Hematopoietic multipotent progenitor cell treated with erythropoietin and hydrocortisone succinate and interleukin-3 and kit ligand, for 8 days (in vitro differentiated cells): ENCODE results near the gene MAPK8IP1.
"Not testable (repeated sequence)": the region's sequence is repeated elsewhere in the genome, so short reads cannot be mapped to it uniquely, and the experiment has no call there.

Experiments used
- DNase-seq: peaks from one replicate; pipeline ENCODE4 v3.0.0-alpha.2; 2015

The MAPK8IP1 gene

DNA sequence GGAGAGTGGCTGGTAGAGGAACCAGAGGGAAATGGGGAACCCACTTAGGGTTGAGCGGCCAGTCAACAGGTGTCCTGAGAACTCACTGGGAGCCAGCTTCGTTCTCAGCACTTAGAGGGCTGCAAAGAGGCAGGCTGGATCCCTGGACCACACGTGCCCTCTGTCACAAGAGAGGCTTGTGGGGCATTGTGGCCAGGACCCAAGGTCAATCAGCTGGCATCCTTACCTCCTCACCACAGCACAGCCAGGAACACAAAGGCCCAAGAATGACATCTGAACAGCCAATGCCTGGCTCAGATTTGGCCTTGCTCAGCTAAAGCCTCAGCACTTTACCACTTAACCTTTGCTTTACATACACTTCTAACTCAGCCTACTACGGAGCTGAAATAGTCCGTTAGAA is 7.4 kb downstream of the MAPK8IP1 start:
- no peak for DNase-seq

GRCh38 chr11:45894555-45895247 is 9.2 kb downstream of the MAPK8IP1 start:
- no peak for DNase-seq

DNA sequence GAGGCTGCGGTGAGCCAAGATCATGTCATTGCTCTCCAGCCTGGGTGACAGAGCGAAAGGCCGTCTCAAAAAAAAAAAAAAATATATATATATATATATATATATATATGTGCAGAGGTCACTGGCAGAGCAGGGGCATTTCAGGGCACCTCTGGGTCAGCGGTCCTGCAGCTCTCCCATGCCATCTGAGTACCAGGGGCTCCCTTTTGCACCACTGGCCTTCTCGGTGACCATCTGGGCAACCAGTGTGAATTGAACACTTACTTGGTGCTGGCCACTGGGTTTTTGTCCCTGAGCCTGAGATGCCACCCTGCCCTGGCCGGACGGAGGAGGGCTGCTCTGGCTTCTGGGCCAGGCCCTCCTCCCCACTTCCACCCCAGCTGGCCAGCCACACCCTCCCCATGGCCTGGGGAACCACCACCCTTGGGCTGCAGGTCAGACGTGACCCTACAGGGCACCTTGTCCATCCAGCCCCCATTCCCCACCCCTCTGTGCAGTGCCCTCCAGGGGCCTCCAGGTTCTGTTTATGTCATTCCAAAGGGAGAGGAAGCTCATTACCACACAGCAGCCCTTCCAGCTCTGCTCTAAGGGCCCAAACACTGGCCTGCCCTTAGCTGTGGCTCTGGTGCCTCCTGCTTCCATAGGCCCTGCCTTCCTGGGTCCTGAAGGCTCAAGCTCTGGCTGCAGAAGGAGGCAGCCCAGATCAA is 10.3 kb downstream of the MAPK8IP1 start:
- no peak for DNase-seq

GRCh38 chr11:45896422-45896984 is 11.1 kb downstream of the MAPK8IP1 start:
- DNase-seq = no peak

DNA sequence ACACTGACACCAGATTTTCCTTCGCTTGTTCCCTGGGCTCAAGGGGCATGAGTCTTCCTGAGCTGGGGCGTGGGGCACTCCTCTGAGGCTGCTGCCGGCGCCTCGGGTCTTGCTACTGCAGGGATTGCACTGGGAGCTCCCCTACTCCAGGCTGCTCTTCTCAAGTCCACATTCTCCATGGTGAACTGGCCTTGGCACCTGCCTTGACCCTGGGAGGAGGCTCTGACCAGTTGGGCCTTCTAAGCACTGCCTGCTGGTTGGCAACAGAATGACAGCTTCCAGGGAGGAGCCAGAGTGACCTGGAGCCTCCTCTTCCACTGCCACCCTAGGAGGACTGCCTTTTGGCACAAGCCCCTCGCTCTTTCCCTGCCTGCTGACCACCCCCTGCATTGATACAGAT is 12.1 kb downstream of the MAPK8IP1 start:
- no peak for DNase-seq

- no peak for DNase-seq
Observed at GRCh38 chr11:45899086-45899447, 13.6 kb downstream of the MAPK8IP1 start.

GRCh38 chr11:45899448-45900174 is 14.2 kb downstream of the MAPK8IP1 start:
- DNase-seq = peak; percentile 53

DNA sequence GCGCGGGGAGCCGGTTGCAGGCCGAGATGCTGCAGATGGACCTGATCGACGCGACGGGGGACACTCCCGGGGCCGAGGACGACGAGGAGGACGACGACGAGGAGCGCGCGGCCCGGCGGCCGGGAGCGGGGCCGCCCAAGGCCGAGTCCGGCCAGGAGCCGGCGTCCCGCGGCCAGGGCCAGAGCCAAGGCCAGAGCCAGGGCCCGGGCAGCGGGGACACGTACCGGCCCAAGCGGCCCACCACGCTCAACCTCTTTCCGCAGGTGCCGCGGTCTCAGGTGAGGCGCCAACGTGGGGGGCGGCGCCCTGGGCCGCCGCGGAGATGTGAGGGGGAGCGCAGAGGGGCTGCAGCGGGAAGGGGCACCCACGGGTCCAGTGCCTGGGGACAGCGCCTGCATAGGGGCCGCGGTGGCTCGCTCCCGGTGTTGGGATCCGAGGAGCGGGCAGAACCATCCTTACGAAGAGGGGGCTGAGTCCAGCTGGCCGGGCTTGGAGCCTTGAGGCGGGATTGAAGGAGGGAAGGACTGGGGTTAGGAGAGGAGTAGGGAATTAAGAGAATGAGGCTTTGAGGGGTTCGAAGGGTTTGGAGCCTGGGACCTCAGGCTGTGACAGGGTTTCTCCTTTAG is 14.8 kb downstream of the MAPK8IP1 start:
- DNase-seq = not testable (repeated sequence)

- DNase-seq = no peak
Observed at GRCh38 chr11:45900916-45901617, 15.6 kb downstream of the MAPK8IP1 start.

GRCh38 chr11:45901626-45902025 is 16.2 kb downstream of the MAPK8IP1 start:
- DNase-seq = peak; percentile 67

DNA sequence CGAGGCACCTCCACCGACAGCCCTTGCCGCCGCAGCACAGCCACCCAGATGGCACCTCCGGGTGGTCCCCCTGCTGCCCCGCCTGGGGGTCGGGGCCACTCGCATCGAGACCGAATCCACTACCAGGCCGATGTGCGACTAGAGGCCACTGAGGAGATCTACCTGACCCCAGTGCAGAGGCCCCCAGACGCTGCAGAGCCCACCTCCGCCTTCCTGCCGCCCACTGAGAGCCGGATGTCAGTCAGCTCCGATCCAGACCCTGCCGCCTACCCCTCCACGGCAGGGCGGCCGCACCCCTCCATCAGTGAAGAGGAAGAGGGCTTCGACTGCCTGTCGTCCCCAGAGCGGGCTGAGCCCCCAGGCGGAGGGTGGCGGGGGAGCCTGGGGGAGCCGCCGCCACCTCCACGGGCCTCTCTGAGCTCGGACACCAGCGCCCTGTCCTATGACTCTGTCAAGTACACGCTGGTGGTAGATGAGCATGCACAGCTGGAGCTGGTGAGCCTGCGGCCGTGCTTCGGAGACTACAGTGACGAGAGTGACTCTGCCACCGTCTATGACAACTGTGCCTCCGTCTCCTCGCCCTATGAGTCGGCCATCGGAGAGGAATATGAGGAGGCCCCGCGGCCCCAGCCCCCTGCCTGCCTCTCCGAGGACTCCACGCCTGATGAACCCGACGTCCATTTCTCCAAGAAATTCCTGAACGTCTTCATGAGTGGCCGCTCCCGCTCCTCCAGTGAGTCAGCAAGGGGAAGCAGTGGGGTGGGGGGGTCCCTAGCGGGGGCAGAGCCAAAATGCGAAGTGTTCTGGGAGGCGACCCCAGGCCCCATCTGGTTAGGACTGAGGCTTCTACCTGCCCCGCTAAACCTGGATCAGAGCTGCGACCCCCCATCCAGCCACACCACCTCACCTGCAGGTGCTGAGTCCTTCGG is 17.3 kb downstream of the MAPK8IP1 start:
- DNase-seq = no peak

DNA sequence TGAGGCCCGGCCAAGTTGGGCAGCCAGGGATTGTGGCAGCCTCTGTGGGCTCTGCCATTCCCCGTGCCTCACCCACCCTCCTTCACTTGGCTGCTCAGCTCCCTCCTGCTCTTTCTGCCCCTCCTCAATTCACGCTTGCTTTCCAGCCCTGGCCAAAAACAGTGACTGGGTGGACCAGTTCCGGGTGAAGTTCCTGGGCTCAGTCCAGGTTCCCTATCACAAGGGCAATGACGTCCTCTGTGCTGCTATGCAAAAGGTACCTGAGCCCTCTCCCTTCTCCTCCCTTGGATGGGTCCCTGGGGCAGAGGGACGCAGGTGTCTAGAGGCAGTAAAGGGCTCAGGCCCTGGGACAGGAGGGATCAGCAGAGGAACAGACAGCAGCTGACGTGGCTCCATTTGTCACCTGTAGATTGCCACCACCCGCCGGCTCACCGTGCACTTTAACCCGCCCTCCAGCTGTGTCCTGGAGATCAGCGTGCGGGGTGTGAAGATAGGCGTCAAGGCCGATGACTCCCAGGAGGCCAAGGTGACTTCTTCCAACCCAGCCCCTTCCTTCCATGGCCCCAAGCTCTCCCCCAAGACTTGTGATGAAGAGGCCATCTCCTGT is 19.0 kb downstream of the MAPK8IP1 start:
- no peak for DNase-seq

DNA sequence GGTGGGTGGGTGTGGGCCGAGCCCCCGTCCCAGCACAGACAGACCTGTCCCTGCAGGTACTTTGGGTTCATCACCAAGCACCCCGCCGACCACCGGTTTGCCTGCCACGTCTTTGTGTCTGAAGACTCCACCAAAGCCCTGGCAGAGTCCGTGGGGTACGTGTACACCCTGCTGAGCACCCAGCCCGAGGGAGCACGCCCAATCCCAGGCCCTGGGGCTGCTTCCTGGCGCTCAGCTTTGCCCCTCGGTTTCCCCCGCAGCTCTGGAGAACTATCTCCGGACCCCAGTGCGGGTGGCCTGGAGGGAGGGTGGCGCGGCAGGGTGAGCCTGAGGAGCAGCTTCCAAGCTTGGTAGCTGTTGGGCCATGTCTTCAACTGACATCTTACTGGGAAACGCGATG is 19.6 kb downstream of the MAPK8IP1 start:
- no peak for DNase-seq

DNA sequence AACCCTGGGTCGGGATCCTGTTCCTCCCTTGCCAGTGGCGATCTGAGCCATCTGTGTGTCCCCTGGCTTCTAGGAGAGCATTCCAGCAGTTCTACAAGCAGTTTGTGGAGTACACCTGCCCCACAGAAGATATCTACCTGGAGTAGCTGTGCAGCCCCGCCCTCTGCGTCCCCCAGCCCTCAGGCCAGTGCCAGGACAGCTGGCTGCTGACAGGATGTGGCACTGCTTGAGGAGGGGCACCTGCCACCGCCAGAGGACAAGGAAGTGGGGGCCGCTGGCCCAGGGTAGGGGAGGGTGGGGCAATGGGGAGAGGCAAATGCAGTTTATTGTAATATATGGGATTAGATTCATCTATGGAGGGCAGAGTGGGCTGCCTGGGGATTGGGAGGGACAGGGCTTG is 20.1 kb downstream of the MAPK8IP1 start:
- not testable (repeated sequence) for DNase-seq

DNA sequence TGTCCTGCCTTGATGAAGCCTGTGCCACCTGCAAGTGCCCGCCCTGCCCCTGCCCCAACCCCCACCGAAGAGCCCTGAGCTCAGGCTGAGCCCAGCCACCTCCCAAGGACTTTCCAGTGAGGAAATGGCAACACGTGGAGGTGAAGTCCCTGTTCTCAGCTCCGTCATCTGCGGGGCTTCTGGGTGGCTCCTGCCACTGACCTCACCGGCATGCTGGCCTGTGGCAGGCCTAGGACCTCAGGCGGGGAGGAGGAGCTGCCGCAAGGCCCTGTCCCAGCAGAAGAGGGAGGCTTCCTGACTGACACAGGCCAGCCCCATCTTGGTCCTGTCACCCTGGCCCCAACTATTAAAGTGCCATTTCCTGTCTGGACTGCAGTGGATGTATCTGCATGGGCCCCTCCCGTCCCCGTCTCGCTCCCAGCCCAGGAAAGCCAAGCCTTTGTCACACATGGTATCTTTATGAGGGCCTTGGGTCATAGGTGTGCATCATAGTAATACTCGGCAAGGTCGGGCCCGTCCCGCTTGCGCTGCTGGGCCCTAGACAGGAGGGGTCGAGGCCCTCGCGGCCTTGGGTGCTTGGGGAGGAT is 20.7 kb downstream of the MAPK8IP1 start:
- DNase-seq = no peak

GRCh38 chr11:45906965-45907611 is 21.6 kb downstream of the MAPK8IP1 start, which contains the start of gene FREY1:
Gene FREY1, minus strand, starts transcription at chr11:45907271. Its CDS starts 26 bp downstream, at chr11:45907245.
- no peak for DNase-seq

DNA sequence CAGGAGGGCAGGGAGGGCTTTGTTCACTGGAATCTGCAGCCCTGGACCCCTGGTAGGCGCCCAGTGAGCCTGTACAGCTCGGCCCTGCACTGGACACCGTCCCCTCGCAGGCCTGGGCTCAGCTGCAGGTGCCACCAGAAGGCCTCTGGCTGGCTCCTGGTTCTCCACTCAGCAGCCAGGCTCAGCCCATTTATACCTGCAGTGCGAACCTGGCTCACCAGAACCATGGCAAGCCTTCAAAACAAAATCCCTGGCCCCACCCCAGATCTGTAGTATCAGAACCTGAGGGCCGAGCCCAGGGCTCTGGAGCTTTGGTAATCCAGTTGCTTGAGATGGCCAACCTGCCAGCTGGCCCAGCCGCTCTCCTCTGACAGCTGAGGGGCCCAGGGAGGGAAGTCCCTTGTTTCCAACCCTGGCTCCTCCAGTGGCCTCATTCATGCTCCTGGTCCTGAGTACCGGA is 22.5 kb downstream of the MAPK8IP1 start:
- DNase-seq = no peak

- DNase-seq = no peak
Observed at GRCh38 chr11:45909594-45910475, 24.4 kb downstream of the MAPK8IP1 start.

DNA sequence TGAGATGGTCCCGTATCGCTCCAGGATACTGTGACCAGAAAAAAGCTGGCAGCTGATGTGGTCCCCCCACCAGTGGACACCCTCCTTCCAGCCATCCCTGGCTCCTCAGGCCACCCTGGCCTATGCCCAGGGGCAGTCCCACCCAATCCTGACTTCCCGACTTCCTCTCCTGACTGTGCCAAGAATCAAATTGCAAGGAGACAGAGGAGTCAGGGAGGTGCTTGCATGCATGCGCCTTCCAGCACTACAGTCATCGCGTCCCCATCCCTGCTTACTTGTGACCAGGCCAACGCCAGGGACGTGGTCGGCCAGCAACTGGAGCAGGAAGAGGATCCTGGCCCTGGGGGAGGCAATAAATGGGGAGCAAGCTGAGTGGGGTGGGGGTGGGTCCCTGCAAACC is 25.2 kb downstream of the MAPK8IP1 start:
- DNase-seq = no peak
